Stimulated activated naive CD4-positive, alpha-beta T cell treated with Interleukin-2 at 50 U/mL for 16 hours (primary cell): ENCODE results near the gene PCED1B.
A peak's percentile ranks its signal among the peaks of the same experiment; 100 is the strongest.
"Not testable (repeated sequence)": the region's sequence is repeated elsewhere in the genome, so short reads cannot be mapped to it uniquely, and the experiment has no call there.

Experiments
- DNase-seq: peaks from one replicate; lab custom pipeline; 2025; lab: John Stamatoyannopoulos, UW

The PCED1B gene

DNA sequence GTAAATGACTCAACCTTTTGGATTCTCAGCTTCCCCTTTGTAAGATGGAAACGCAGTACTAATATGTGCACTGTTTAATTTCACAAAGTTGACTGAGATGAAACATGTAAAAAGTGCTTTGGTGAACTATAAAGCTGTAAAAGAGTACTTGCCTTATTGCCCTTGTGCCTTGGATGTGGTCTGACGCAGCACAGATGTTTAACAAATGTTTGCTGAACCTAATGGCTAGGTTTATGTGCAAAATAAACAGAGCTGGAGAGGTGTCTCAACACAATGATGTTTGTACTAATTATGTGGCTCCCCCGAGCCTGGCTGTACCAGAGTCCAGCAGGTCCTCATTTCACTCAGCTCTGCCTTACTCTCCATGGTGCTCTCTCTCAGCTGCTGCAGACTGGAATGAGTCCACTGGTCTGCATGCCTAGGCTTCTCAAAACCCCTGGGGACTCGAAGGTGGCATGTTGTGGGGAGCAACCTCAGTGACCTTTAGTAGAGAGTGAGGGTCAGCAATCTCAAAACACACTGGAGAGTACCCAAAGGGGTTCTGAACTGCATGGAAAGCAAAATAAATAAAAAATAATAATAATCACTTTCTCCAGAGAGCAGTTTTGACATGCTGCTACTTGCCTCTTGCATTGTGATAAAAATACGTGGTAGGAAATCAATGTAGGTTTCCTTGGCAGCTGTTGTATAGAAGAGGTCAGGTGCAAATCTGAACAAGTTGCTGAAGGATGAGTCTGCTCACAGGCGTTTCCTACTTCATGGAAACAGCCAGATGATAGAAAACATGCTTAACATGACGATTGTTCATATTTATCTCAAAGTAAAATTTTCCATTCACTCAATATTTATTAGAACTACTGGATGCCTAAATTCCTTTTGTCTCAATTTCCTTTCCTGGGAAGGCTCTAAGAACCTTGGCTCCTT is 8.9 kb downstream of the PCED1B start:
- no peak for DNase-seq

DNA sequence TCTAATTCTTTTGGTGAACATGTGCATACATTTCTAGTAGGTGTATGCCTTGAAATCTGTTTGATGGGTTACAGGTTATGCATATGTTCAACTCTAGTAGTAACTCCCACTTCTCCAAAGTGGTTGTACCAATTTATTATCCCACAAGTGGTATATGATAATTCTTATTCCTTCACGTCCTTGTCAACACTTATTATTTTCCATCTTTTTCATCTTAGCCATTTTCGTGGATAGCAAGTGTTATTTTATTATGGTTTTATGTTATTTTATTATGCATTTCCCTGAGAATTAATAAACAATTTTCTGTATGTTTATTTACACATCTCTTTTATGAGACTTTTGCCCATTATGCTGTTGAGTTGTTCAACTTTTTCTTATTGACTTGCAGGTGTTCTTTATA is 11.6 kb downstream of the PCED1B start:
- DNase-seq = no peak

GRCh38 chr12:47094804-47095203 is 15.4 kb downstream of the PCED1B start:
- no peak for DNase-seq

- no peak for DNase-seq
Measured at GRCh38 chr12:47095446-47096236, 16.2 kb downstream of the PCED1B start.

DNA sequence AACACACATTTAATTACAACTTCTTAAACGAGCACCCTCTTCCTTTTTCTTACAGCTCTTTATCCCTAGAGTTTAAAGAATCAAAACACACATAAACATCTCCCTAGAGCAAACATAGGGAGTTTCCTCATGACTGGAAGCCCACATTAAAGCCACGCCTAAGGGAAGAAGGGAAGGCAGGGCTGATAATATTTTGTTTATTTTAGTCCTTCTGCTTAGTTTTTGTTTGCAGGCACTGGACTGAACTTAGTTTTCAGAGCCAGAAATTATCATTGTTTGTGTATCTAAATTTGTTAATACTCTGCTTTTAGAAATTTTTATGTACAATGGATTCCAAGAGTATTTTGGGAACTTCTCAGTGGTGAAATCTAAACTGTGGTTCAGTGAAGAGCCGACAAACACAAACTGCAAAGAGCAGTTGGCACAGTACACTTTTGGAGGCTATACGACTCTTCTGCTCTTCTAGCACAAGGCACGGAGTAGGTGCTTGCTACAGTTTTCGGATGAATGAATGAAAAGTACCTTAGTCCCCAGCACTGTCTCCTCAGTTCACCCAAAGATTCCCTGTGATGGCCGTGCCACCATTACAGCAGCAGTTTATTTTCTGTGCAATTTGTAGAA is 18.0 kb downstream of the PCED1B start:
- DNase-seq = no peak

DNA sequence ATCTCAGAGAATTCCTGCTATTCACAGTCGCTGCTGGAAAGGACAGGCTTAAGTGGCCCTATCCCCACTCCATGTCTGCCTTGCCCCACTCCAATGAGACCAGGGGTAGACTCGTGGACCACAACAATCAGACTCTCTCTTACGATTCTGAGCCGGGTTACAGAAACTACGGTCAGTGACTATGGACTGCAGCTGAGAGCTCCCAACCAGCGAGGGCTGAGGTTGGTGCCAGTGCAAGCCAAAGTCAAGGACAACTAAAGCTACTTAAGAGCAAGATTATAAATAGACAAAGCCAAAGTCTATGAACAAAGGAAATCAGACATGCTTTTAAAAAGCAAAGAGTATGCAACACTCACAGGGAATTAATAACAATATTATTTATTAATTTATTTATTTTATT is 18.7 kb downstream of the PCED1B start:
- DNase-seq = no peak

GRCh38 chr12:47099610-47100009 is 20.2 kb downstream of the PCED1B start:
- DNase-seq = no peak

DNA sequence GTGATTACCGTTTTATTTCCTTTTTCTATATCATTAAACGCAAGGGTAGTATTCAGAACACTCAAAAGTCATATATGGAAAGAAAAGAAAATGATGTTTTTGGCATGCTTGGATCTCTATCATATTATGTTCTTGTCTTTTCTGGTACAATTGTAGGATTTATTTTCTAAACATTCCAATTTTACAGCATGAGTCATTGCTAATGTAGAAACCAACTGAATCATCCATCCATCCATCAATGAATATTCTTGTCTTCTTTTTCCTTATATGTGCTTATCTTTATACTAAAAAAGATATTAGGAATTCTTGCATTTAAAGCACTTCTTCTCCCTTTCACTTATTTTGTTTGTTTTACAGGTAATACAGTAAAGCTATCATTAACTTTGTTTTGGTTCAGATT is 20.7 kb downstream of the PCED1B start:
- no peak for DNase-seq

GRCh38 chr12:47102406-47102805 is 23.0 kb downstream of the PCED1B start:
- DNase-seq = no peak

DNA sequence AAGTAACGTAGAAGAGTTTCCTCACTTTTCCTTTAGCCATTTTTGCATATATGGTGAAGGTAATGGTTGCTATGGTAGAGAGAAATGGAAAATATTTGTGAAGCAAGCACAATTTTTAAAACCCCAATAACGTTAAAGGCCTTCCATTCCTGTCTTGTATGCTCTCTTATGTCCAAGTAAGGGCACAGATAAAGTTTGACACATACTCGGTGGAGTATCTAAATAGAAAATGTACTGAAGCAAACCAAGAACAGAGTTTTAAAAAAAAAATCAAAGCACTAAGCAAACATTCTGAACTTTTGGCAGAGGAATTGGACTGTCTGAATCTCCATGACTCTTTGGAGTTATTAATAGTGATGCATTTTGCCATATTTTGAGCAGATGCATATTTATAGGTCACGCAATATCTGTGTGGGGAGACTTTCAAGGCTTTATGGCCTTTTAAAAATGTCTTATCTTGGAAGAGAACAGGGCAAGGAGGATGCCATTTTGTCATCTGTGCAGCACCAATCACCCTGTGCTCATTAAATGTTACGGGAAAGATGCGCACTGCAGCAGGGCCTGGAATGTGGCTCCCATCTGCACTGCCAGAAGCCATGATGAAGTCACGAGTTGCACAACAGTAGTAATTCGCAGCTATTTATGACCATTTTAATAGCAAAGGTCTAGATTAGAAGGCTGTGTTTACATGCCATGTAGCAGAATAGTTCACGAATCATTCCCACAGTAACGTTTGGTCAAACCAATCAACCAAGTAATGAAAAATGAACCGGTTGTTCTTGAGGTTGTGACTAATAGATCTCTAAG is 23.6 kb downstream of the PCED1B start:
- no peak for DNase-seq

- no peak for DNase-seq
Measured at GRCh38 chr12:47105914-47106674, 26.7 kb downstream of the PCED1B start.

DNA sequence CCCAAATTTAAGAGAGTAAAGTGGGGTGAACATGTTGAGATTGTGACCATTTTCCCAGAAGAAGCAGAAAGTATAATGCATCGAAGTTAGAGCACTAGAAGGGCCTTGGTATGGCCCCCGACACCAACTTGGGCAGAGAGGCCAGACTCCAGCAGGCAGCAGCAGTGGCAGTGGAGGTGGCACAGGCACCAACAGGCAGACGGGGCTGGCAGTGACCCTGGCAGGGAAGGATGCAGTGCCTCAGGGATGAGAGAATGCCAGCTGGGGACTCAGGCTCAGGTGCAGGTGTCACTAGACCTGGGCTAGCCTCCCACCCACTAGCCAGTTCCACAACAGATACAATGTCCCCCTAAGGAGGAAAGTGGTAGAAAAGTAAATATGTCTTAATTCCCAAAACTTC is 28.0 kb downstream of the PCED1B start:
- no peak for DNase-seq

DNA sequence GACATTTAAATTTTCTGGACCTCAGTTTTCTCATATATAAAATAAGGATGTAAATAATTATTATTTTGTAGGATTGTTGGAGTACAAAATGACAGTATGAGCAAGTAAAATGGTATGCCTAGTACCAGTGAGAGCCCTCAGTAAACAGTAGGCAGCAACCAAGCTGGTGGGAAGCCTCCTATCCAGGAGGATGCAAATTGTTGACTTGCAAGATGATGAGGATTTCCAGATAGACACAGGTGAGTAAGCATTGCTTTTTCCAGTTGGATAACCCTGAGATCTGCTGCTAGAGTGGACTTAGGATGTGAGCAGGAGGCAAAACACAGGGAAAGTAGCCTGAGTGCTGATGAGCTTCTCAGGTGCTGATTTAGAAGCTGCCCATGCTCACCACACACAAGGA is 28.5 kb downstream of the PCED1B start:
- no peak for DNase-seq

DNA sequence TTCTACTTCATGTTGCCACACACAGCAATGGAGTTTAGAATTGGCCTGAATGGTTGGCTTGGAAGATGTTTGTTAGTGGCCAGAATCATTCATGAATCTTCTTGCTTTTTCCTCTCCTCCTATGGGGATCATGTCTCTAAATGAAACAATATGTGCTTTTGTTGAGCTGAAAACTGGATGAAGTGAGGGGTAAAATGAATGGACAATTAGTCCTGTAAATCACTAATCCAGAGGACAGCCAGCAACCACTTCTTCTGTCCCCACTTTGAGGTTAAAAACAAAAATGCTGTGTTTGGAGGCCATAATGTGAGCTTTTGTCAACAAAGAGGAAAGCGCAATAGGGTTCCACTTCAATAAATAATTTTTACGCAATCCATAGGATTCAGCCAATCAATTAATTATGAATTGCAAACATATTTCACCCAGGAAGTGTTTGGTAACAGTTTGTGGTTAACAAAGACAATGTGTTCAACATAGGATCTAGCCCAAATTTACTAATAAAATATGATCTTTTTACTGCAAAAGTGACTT is 30.7 kb downstream of the PCED1B start:
- DNase-seq = no peak

GRCh38 chr12:47110718-47111391 is 31.4 kb downstream of the PCED1B start:
- DNase-seq = no peak

GRCh38 chr12:47111392-47111778 is 32.0 kb downstream of the PCED1B start:
- peak; percentile 10 for DNase-seq

GRCh38 chr12:47111854-47112253 is 32.4 kb downstream of the PCED1B start:
- peak; percentile 14 for DNase-seq

DNA sequence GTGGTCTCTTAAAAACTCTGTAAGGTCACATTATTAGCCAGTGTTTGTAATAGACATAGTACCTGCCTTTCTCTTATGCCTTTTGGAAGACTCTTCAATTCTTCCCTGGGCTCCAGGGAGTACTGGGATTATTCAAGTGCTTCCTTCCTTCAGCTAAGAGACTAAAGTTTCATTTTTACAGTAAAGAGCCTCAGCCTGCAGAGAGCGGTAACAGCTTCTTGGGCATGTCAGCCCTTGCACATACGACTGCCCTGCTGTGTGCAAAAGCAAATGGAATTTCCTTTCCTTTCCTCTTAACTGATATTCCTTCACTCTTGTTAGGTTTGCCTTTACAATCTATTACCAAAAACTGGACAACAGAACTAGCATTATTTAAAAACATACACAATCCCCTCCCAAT is 33.3 kb downstream of the PCED1B start:
- DNase-seq = no peak

GRCh38 chr12:47114481-47114892 is 35.1 kb downstream of the PCED1B start:
- no peak for DNase-seq

DNA sequence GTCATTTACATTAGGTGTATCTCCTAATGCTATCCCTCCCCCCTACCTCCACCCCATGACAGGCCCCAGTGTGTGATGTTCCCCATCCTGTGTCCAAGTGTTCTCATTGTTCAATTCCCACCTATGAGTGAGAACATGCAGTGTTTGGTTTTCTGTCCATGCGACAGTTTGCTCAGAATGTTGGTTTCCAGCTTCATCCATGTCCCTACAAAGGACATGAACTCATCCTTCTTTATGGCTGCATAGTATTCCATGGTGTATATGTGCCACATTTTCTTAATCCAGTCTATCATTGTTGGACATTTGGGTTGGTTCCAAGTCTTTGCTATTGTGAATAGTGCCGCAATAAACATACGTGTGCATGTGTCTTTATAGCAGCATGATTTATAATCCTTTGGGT is 37.9 kb downstream of the PCED1B start:
- not testable (repeated sequence) for DNase-seq
